Measurements from ENCODE around the gene SECTM1.

GRCh38 chr17:82273327-82274133, 60.0 kb downstream of the SECTM1 start, which contains the start of gene CSNK1D:
- no peak for TF ChIP-seq EZH2 (IDR thresholded peaks at IDR 0.05; ENCODE audit: borderline replicate concordance, low read length)
- no peak for TF ChIP-seq CTCF (conservative IDR thresholded peaks at IDR 0.05 in 1 of 2, IDR thresholded peaks at IDR 0.05 in 1 of 2; ENCODE audit: extremely low read depth in 1 of 2, insufficient read depth in 1 of 2, low read depth in 1 of 2, low read length in 2 of 2)

Measured in mammary epithelial cell (primary cell).